Measurements from ENCODE around the gene FRK.

DNA sequence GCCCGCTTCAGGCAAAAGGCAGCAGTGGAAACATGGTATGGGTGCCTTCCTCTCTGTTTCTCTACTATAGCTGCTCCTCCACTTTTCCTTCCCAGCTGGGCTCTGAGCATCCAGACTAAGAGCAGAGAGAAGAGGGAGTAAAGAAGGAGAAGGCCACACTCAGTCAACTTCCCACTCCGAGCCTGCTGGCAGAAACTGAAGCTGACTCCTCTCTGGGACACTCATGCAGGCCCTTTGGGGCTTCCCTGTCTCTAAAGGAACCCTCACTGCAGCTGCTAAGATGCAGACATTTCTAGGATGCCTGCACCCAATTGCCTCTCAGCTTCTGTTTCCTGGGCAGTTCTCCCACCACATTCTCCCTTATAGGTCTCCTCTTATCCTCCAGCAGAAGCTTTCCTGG lies 88.9 kb downstream of the FRK start:
- TF ChIP-seq, protein P1, sequence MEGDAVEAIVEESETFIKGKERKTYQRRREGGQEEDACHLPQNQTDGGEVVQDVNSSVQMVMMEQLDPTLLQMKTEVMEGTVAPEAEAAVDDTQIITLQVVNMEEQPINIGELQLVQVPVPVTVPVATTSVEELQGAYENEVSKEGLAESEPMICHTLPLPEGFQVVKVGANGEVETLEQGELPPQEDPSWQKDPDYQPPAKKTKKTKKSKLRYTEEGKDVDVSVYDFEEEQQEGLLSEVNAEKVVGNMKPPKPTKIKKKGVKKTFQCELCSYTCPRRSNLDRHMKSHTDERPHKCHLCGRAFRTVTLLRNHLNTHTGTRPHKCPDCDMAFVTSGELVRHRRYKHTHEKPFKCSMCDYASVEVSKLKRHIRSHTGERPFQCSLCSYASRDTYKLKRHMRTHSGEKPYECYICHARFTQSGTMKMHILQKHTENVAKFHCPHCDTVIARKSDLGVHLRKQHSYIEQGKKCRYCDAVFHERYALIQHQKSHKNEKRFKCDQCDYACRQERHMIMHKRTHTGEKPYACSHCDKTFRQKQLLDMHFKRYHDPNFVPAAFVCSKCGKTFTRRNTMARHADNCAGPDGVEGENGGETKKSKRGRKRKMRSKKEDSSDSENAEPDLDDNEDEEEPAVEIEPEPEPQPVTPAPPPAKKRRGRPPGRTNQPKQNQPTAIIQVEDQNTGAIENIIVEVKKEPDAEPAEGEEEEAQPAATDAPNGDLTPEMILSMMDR (IDR thresholded peaks at IDR 0.05) = no peak
- TF ChIP-seq EP300 (IDR thresholded peaks at IDR 0.05; ENCODE audit: low read depth) (no peak), POLR2A (IDR thresholded peaks at IDR 0.05) (no peak)
